Ramos (cell line): ENCODE measurements around the gene ERGIC1.

Source experiments
- in situ Hi-C: fragments of 300-500 bp; cut with MboI; formaldehyde crosslinking; loops from one replicate; pipeline ENCODE4 v1.14.3; 2022; ENCODE audit warnings: low sequenced_read_pairs; ENCODE audit not compliant: unreplicated experiment

ERGIC1 gene

DNA sequence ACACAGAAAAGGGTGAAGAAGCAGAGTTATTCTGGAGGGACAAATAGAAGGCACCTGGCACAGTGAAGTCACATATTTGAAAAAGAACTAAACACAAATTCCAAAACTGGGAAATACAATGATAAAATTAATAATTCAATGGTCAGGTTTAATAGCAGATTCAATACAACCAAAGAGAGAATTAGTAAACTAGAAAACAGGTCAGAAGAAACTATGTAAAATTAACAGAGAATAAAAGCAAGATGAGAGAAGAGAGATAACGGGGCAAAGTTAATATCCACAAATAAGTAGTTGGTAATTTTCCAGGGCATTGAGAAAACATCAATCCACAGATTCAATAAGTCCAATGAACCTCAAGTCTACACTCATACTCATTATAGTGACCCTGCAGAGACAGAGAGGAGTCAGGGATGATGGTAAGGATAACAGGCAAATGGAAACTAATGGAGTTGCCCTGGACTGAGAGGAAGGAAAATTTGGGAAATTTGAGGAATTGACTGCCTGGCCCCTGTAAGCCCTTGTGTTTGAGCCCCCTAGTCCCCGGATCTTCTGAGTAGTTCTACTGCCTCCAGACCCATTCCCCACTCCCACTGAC lies 8.3 kb upstream of the ERGIC1 start:
- in situ Hi-C loops, result no loop called here

DNA sequence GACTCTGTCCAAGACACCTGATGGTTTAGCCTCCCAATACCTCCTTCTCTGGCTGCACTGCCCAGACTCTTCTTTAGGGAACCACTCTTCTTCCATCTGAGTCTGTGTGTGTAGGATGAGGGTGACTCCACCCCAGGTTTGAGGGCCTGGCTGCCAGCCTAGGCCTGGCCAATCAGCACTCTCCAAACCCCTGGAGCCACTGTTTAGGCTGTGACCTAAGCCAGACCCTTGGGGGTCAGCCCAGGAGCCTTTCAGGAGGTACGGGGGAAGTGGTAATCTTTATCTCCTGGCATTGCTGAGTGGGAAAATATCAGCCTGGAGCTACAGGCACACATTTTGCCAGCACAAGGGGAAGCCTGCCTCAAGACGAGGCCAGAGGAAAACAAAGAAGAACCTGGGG lies 6.2 kb upstream of the ERGIC1 start:
- in situ Hi-C loops, result no loop called here

DNA sequence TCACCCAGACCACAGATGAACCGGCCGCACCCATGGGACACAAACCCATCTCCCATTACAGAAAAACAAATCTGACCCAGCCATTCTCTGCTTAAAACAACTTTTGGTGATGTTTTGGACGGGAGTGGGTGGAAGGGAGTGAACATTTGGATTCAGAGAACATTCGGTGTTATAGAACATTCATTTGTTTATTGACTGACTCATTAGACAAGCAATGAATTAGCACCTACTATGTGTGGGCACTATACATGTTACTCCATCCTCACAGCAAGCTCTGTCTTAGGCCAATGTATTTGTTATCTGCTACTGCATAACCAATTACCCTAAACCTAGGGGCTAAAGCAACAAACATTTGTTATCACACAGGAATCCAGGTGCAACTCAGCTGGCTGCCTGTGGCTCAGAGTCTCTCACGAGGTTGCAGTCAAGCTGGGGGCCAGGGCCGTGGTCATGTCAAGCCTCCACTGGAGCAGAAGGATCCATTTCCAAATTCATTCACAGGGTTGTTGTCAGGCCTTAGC lies 5.1 kb upstream of the ERGIC1 start:
- in situ Hi-C loops, result no loop called here

GRCh38 chr5:172830275-172830799 lies 3.7 kb upstream of the ERGIC1 start:
- in situ Hi-C loops, result no loop called here

GRCh38 chr5:172830876-172831662 lies 3.0 kb upstream of the ERGIC1 start:
- in situ Hi-C loops, result no loop called here

- in situ Hi-C loops, result no loop called here
Observed at GRCh38 chr5:172832383-172833315, 1.4 kb upstream of the ERGIC1 start.

DNA sequence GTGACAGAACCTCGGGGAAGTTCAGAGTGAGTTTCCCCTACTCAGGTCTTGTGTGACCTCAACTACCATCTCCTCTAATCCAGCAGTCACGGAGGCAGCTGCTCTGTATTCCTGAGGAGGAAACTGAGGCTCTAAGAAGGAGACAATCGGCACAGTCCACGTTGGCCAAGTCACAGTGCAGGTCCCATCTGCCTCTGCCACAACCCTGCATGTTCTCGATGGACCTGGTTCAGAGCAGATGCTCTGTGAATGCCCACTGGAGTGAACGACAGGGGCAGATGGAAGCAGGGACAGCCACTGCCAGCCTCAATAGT lies 722 bp upstream of the ERGIC1 start:
- in situ Hi-C loops, result no loop called here

DNA sequence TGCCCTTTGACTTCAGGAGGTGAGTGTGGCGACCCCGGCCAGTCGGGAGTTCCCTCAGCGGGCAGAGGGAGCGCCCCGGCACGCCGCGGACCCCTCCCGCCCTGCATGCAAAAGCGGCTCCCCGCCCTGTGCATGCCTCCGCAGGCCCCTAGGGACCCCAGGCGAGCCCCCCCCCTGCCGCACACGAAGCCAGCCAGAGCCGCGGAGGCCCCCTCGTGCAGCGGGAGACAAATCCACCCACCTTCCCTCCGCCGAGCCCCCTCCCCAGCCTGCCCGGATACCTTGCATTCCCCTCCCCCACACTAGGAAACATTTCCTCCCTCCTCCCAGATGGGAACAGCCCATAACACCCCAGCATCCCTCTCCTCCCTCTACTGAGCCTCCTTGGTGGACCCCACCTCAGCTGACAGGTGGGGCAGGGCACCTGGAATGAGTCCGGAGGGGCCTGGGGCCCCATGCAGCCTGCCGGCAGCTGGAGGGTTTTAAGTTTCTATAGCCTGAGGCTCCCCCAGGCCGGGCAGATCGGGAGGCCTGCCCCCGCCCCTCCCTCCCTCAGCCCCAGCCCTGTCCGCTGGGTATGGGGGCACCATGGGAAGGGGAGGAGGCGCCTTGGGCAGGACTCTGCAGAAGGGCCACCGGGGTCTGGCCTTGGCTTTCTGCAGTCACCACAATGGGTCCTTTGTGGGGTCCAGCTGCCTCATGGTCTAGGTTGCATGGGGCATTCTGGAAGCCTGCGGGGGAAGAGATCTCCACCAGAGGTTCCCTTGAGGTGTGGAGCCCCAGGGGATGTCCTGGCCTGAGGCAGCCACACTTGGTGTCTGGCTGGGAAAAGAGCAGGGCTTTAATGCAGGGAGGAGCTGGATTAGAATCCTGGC lies 601 bp downstream of the ERGIC1 start:
- in situ Hi-C loops, result no loop called here

GRCh38 chr5:172835290-172835993 lies 1.4 kb downstream of the ERGIC1 start:
- in situ Hi-C loops, result no loop called here

DNA sequence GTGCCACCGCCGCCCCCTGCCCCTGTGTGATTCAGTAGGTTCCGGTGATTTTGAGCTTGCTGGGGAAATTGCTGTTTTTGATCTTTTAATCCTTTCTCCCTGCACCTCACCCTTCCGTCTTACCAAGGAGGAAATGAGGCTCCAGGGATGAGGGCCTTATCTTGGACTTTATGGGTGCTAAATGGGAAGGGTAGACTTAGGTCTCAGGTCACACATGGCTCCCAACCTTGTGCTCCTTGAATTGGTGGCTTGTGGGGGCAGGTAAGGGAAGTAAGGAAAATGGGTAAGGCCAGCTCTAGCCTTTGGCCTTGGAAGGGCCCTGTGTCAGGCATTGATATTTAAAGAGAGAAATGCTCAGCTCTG lies 1.9 kb downstream of the ERGIC1 start:
- in situ Hi-C loops, result no loop called here

DNA sequence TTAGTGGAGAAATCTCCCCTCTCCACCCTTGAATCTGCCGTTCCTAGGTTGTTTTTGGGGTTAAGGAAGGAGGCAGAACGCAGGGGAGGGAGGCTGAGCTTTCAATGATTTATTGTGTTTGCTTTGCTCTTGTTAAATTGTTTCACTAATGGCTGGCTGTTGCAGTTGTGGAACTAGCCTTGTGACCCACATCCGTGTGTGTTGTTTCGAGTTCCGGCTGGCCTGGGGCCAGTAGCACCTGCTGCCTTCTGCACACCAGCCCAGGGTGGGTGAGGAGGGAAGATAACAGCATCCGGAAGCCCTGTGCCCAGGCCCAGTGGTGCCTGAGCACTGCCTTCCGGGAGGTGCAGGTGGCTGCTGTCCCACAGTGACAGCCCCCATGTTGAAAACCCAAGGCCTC lies 3.6 kb downstream of the ERGIC1 start:
- in situ Hi-C loops, result no loop called here

DNA sequence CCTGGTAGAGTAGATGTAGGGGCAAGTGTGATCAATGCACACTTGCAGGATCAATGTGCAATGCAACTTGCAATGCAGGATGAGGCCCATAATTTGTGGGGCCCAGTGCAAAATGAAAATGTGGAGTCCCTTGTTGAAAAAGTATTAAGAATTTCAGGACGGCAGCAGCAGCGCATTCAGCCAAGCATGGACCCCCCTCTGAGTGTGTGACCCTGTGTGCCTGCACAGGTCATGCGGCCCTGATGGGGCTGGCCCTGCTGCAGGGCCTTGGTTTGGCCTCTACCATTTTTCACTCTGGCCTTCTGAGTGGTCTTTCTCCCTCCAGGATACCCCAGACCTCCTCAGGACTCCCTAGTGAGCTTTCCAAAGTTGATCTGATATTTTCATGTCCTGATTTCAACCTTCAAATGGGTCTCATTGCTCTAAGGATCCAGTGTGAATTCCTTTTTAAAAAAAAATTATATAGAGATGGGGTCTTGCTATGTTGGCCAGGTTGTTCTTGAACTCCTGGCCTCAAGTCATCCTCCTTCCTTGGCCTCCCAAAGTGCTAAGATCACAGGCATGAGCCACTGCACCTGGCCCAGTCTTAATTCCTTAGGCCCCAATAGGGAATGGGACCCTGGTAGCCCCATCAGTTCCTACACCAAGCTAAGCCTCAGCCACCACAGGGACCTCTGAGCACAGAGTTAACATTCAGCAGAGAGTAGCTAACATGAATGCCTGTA lies 4.3 kb downstream of the ERGIC1 start:
- in situ Hi-C loops, result no loop called here

GRCh38 chr5:172839669-172840431 lies 5.8 kb downstream of the ERGIC1 start:
- in situ Hi-C loops, result no loop called here

- in situ Hi-C loops, result no loop called here
Observed at GRCh38 chr5:172840432-172841154, 6.5 kb downstream of the ERGIC1 start.

DNA sequence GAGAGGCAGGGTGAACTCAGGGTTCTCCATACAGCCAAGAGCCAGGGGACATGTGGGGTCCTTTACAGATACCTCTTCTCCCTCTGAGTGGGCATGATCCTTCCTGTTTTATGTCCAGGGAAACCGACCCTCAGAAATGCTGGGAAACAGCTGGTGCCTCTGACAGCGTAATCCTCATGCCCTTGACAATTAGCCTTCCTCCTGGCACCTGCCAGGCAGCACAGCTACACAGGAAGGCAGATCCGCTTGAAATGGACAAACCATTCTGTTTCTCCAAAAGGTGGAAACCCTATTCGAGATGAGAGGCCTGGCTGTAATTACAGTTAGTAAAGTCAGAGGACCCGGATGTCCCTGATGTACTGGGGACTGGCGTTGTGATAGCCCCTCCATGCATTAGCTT lies 7.2 kb downstream of the ERGIC1 start:
- in situ Hi-C loops, result no loop called here

DNA sequence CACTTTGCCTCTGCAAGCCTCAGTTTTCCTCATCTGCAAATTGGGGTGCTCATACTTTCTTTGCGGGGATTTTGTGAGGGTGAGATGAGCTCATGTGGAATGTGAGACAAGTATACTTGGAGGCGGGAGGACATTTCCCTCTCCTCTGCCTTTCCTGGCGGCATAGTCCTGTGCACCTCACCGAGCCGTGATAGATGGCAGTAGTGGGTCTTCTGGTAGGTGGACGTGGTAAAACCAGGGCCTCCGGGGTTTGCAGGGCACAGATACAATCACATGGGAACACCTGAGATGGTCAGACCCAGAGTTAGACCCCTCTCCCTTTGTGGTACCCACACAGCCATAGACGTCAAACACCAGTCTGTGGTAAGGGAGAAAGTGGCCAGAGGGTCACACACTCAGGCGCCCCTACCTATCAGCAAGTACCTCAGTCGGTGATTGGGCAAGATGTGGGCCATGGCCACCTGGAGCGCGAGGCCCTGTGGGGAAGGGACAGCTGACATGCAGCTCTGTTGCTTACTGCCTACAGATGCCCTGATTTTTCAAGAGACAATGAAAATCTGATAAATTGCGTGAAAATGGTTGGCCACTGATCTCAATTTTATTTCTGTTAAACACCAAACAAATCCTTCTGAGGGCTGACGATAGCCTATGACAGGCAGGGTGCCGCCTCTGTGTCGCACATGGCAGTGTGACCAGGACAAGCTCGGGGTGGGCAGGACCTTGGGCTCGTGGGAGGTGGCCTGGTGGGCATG lies 9.9 kb downstream of the ERGIC1 start:
- in situ Hi-C loops, result no loop called here

- in situ Hi-C loops, result no loop called here
Observed at GRCh38 chr5:172844577-172844838, 10.5 kb downstream of the ERGIC1 start.
